A673 (cell line): Measurements from ENCODE around the gene SLC22A15.

Experiments
- EZH2 ChIP-seq: fragments of 200-600 bp; sonication (generic); IDR thresholded peaks from 2 replicates; pipeline ENCODE4 v1.6.1; 2017; ENCODE audit warnings: borderline replicate concordance, low read depth, mild to moderate bottlenecking, mixed read lengths, antibody characterized with exemption, low read length; ENCODE audit not compliant: poor library complexity, severe bottlenecking
- TF ChIP-seq, protein P1 (sequence below): fragments of 300-800, 200-600 bp; sonication (generic); conservative IDR thresholded peaks from 2 replicates; pipeline ENCODE4 v1.5.1; 2017; ENCODE audit warnings: low read depth, mild to moderate bottlenecking, antibody characterized with exemption, low read length, moderate library complexity, mixed read lengths

DNA sequence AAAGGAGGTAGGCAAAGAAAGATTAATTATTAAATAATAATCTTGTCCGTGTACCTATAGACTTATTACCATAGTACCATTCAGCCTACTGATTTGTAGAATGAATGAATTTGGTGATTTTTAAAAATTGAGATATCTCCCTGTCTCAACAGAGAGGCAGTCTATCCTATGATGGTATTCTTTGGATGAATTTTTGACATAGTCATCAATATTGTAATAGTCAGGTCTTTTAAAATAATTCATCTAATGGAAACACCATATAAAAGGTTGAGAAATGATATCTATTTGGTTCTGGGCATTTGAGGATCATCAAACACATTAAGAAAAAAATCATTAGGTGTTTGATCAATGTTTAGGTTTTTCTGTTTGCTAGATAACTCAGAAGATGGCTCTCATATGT, 99.3 kb downstream of the SLC22A15 start:
- TF ChIP-seq, protein P1, sequence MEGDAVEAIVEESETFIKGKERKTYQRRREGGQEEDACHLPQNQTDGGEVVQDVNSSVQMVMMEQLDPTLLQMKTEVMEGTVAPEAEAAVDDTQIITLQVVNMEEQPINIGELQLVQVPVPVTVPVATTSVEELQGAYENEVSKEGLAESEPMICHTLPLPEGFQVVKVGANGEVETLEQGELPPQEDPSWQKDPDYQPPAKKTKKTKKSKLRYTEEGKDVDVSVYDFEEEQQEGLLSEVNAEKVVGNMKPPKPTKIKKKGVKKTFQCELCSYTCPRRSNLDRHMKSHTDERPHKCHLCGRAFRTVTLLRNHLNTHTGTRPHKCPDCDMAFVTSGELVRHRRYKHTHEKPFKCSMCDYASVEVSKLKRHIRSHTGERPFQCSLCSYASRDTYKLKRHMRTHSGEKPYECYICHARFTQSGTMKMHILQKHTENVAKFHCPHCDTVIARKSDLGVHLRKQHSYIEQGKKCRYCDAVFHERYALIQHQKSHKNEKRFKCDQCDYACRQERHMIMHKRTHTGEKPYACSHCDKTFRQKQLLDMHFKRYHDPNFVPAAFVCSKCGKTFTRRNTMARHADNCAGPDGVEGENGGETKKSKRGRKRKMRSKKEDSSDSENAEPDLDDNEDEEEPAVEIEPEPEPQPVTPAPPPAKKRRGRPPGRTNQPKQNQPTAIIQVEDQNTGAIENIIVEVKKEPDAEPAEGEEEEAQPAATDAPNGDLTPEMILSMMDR, result no peak
- TF ChIP-seq EZH2, result no peak
